ENCODE data around the gene IL1RL2.
A peak's percentile ranks its signal among the peaks of the same experiment; 100 is the strongest.

IL1RL2 gene

GRCh38 chr2:102197389-102198137 is 10.7 kb downstream of the IL1RL2 start:
- no peak for DNase-seq

- no peak for DNase-seq
Measured at GRCh38 chr2:102200539-102200938, 13.7 kb downstream of the IL1RL2 start.

- DNase-seq: no peak
Measured at GRCh38 chr2:102204638-102205037, 17.8 kb downstream of the IL1RL2 start.

- no peak for DNase-seq
Measured at GRCh38 chr2:102206666-102207341, 20.0 kb downstream of the IL1RL2 start.

- DNase-seq: no peak
Measured at GRCh38 chr2:102208774-102209173, 22.0 kb downstream of the IL1RL2 start.

GRCh38 chr2:102209474-102209873 is 22.7 kb downstream of the IL1RL2 start:
- DNase-seq: no peak

- no peak for DNase-seq
Measured at GRCh38 chr2:102217032-102217431, 30.2 kb downstream of the IL1RL2 start.

- no peak for DNase-seq
Measured at GRCh38 chr2:102224824-102225739, 38.3 kb downstream of the IL1RL2 start.

GRCh38 chr2:102226171-102226570 is 39.3 kb downstream of the IL1RL2 start:
- no peak for DNase-seq

GRCh38 chr2:102226612-102227391 is 40.0 kb downstream of the IL1RL2 start:
- no peak for DNase-seq

- no peak for DNase-seq
Measured at GRCh38 chr2:102229141-102229769, 42.4 kb downstream of the IL1RL2 start.

GRCh38 chr2:102230410-102230909 is 43.6 kb downstream of the IL1RL2 start:
- DNase-seq: no peak

- no peak for DNase-seq
Measured at GRCh38 chr2:102233132-102233884, 46.5 kb downstream of the IL1RL2 start.

- no peak for DNase-seq
Measured at GRCh38 chr2:102235042-102235473, 48.2 kb downstream of the IL1RL2 start.

GRCh38 chr2:102235491-102235890 is 48.7 kb downstream of the IL1RL2 start:
- peak; percentile 53 for DNase-seq

GRCh38 chr2:102236132-102236531 is 49.3 kb downstream of the IL1RL2 start:
- no peak for DNase-seq

- no peak for DNase-seq
Measured at GRCh38 chr2:102237176-102237575, 50.4 kb downstream of the IL1RL2 start.

GRCh38 chr2:102238039-102238756 is 51.4 kb downstream of the IL1RL2 start:
- DNase-seq: no peak

- no peak for DNase-seq
Measured at GRCh38 chr2:102238778-102239177, 52.0 kb downstream of the IL1RL2 start.

GRCh38 chr2:102239344-102239743 is 52.5 kb downstream of the IL1RL2 start:
- DNase-seq: no peak
